Measurements from ENCODE around the gene CLIC3. TPM values are rescaled to one million over a fixed set of nuclear protein-coding genes. Genes with fewer than 3 reads are reported as not detected.
A peak's percentile ranks its signal among the peaks of the same experiment; 100 is the strongest.

Gene CLIC3
- total RNA-seq, 1 donor from 2014 or later = not detected

- Mint-ChIP-seq H3K4me1 (ENCODE audit: low read depth) (peaks cover 2% of the 10 kb centered on the region), H3K9me3 (ENCODE audit: low read depth) (no peaks in the 10 kb centered on the region), H3K36me3 (ENCODE audit: insufficient read depth) (no peaks in the 10 kb centered on the region), H3K4me3 (ENCODE audit: low read depth) (no peak overlapping the region), H3K27ac (no peak overlapping the region), H3K27me3 (peaks cover 5% of the 10 kb centered on the region)
- TF ChIP-seq, protein P1, sequence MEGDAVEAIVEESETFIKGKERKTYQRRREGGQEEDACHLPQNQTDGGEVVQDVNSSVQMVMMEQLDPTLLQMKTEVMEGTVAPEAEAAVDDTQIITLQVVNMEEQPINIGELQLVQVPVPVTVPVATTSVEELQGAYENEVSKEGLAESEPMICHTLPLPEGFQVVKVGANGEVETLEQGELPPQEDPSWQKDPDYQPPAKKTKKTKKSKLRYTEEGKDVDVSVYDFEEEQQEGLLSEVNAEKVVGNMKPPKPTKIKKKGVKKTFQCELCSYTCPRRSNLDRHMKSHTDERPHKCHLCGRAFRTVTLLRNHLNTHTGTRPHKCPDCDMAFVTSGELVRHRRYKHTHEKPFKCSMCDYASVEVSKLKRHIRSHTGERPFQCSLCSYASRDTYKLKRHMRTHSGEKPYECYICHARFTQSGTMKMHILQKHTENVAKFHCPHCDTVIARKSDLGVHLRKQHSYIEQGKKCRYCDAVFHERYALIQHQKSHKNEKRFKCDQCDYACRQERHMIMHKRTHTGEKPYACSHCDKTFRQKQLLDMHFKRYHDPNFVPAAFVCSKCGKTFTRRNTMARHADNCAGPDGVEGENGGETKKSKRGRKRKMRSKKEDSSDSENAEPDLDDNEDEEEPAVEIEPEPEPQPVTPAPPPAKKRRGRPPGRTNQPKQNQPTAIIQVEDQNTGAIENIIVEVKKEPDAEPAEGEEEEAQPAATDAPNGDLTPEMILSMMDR (IDR thresholded peaks at IDR 0.05; ENCODE audit: unreplicated experiment) = no peak
- DNase-seq (ENCODE audit: low spot score, unreplicated experiment) = no peak
Measured at GRCh38 chr9:137030006-137030405, 33.6 kb upstream of the CLIC3 start.

- no peak overlapping the region for H3K27ac Mint-ChIP-seq
- peaks cover 2% of the 10 kb centered on the region for H3K4me1 Mint-ChIP-seq (ENCODE audit: low read depth)
- H3K9me3 Mint-ChIP-seq (ENCODE audit: low read depth) = no peaks in the 10 kb centered on the region
- H3K27me3 Mint-ChIP-seq = peaks cover 5% of the 10 kb centered on the region
- H3K36me3 Mint-ChIP-seq (ENCODE audit: insufficient read depth) = no peaks in the 10 kb centered on the region
- peak overlapping the region; percentile 68 for H3K4me3 Mint-ChIP-seq (ENCODE audit: low read depth)
- TF ChIP-seq, protein P1 (IDR thresholded peaks at IDR 0.05; ENCODE audit: unreplicated experiment) = peak; percentile 84
- DNase-seq (ENCODE audit: low spot score, unreplicated experiment) = peak; percentile 88
Measured at GRCh38 chr9:137029058-137029936, 32.9 kb upstream of the CLIC3 start.

- peak; percentile 67 for DNase-seq (ENCODE audit: low spot score, unreplicated experiment)
- H3K4me3 Mint-ChIP-seq (ENCODE audit: low read depth) = peak overlapping the region; percentile 68
- TF ChIP-seq, protein P1 (IDR thresholded peaks at IDR 0.05; ENCODE audit: unreplicated experiment) = no peak
- no peaks in the 10 kb centered on the region for H3K36me3 Mint-ChIP-seq (ENCODE audit: insufficient read depth)
- H3K9me3 Mint-ChIP-seq (ENCODE audit: low read depth) = no peaks in the 10 kb centered on the region
- no peak overlapping the region for H3K27ac Mint-ChIP-seq
- H3K4me1 Mint-ChIP-seq (ENCODE audit: low read depth) = peaks cover 2% of the 10 kb centered on the region
- peaks cover 5% of the 10 kb centered on the region for H3K27me3 Mint-ChIP-seq
Measured at GRCh38 chr9:137028263-137029057, 32.1 kb upstream of the CLIC3 start.

DNA sequence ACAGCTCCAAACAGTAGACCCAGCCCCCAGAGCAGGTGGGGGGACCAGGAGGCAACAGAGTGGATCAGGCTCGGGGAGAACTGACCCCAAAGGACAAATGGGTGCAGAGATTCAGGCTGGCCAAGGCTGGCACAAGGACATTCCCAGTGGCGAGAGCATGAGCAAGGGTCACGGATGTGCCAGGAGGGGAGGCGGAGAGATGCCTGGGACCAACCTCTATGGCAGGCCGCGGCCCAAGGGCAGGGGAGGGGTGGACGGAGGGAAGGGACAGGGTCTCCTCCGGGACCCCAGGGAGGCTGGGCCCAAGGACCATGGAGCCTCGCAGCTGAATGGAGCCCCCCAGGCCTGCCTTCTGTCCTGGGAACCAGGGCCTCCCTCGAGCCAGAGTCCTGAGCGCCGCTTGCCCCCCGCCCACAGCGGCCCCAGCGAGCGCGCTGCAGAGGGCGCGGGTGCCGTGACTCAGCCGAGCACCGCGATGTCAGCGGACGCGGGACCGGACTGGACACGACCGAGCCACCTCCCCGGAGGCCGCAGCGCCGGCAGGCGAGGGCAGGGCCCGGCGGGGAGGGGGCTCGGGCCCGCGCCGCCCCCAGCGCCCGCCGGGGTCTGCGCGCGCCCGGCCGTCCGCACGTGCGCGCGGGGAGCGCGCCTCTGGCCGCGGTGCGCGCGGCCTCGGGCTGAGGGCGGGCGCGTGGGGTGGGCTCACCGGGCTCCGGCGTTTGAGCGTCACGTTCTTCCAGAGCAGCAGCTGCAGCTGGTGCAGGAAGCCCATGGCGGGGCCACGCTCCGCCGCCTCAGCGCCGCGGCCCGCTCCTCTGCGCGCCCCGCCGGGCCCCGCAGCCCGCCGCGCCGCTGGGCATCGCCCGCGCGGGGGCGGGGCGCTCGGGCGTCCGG is 31.2 kb upstream of the CLIC3 start, which contains the start of gene ABCA2:
ABCA2 (minus strand) TSS at position 869 of the 894 bp plus-strand sequence; CDS start at position 772, 97 bp downstream.
- peaks cover 2% of the 10 kb centered on the region for H3K4me1 Mint-ChIP-seq (ENCODE audit: low read depth)
- no peak for DNase-seq (ENCODE audit: low spot score, unreplicated experiment)
- H3K27me3 Mint-ChIP-seq = peaks cover 3% of the 10 kb centered on the region
- H3K36me3 Mint-ChIP-seq (ENCODE audit: insufficient read depth) = no peaks in the 10 kb centered on the region
- H3K27ac Mint-ChIP-seq = peak within 1 kb of the TSS; percentile 33
- H3K9me3 Mint-ChIP-seq (ENCODE audit: low read depth) = no peaks in the 10 kb centered on the region
- H3K4me3 Mint-ChIP-seq (ENCODE audit: low read depth) = peak within 1 kb of the TSS; percentile 75
- TF ChIP-seq, protein P1 (IDR thresholded peaks at IDR 0.05; ENCODE audit: unreplicated experiment) = no peak
